ENCODE results near the gene RHNO1.
"Not testable (repeated sequence)": the region's sequence is repeated elsewhere in the genome, so short reads cannot be mapped to it uniquely, and the experiment has no call there.

Gene RHNO1

DNA sequence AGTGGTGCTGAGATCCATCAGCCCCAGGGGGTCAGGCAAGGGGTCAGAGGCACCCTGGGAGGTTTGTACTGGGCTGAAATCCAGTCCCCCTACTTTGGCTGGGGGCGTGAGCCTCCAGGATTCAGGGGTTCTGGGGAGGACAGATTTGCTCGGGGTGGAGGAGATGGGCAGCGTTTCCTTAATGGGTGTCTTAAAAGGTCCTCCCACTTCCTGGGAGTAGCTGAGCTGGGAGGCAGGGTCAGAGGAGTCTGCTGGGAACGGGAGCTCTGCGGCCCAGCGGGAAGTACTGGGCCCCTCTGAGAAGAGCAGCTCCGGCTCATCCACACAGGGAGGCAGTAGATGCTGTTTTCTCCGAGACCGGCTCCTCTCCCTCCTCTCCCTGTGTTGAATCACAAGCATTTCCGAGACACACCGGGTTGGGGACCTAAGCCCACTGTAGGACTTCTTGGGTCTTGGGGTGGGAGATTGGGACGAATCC, 18.0 kb upstream of the RHNO1 start:
- no peak for DNase-seq (ENCODE audit: low read depth)

DNA sequence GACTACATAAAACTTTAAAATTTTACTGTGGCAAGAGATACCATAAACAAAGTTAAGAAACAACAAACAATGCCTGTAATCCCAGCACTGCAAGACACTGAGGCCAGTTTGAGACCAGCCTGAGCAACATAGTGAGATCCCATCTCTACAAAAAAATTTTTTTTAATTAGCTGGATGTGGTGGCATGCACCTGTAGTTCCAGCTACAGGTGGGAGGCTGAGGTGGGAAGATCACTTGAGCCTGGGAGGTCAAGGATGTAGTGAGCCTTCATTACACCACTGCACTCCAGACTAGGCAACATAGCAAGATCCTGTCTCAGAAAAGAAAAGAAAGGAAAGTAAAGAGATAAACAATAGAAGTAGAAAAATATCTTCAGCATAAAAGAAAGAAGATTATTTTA, 16.9 kb upstream of the RHNO1 start:
- no peak for DNase-seq (ENCODE audit: low read depth)

DNA sequence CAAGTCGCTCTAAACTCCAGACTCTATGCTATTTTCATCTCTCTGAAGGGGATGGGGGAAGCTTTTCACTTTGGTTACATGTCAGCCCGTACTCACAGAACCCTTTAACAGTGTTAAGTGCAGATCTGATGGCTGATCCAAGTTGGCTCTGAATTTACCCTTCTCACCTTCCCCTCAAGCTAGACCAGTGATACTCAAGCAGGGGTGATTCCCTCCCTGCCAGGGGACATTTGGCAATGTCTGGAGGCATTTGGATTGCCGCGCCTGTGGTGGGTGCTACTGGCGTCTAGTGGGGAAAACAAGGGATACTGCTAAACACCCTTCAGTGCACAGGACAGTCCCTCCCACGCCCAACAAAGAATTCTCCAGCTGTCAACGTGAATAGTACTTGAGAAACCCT, 14.1 kb upstream of the RHNO1 start:
- no peak for DNase-seq (ENCODE audit: low read depth)

DNA sequence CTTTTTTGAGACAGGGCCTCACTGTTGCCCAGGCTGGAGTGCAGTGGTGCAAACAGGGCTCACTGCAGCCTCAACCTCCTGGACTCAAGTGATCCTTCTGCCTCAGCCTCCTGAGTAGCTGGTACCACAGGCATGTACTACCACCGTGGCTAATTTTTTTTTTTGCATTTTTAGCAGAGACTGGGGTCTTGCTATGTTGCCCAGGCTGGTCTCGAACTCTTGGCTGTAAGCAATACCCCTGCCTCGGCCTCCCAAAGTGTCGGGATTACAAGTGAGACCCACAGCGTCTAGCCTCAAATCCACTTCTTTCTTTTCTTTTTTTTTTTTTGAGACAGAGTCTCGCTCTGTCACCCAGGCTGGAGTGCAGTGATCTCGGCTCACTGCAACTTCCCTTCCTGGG, 13.6 kb upstream of the RHNO1 start:
- not testable (repeated sequence) for DNase-seq (ENCODE audit: low read depth)

- DNase-seq (ENCODE audit: low read depth), result no peak
Measured at GRCh38 chr12:2864198-2864597, 12.8 kb upstream of the RHNO1 start.

- DNase-seq (ENCODE audit: low read depth), result not testable (repeated sequence)
Measured at GRCh38 chr12:2868986-2869632, 7.9 kb upstream of the RHNO1 start.

- no peak for DNase-seq (ENCODE audit: low read depth)
Measured at GRCh38 chr12:2876431-2877046, 484 bp upstream of the RHNO1 start.

DNA sequence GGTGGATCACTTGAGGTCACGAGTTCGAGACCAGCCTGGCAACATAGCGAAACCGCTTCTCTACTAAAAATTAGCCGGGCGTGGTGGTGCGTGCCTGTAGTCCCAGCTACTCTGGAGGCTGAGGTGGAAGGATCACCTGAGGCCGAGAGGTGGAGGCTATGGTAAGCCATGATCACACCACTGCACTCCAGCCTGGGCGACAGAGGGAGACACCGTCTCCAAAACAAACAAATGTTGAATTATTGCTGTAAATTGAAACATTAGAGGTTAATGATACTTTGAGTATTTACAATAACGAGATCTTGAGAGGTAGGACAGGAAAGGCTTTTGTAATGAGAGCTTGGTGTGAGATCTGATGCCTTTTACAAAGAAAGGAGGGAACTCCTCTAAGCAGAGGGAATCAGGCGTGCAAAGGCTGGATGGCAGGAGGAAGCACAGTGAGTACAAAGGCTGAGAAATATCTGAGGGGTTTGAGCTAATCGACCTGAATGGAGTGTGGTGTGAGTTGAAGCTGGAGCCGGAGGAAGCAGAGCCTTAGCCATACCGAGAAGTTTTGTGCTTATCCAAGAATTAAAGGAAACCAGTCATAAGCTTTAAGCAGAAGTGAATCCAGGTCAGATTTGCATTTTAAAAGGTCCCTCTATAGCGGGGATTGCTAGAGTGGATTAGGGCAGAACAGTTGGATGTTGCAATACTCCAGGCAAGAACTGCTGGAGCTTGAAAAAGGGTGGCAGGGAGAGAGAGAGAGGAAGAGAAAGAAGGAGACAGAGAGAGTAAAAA, 1.1 kb downstream of the RHNO1 start:
- no peak for DNase-seq (ENCODE audit: low read depth)

- DNase-seq (ENCODE audit: low read depth), result no peak
Measured at GRCh38 chr12:2879853-2880252, 2.8 kb downstream of the RHNO1 start.

GRCh38 chr12:2884810-2885209, 7.8 kb downstream of the RHNO1 start:
- no peak for DNase-seq (ENCODE audit: low read depth)

GRCh38 chr12:2886768-2887450, 9.9 kb downstream of the RHNO1 start:
- DNase-seq (ENCODE audit: low read depth), result no peak

DNA sequence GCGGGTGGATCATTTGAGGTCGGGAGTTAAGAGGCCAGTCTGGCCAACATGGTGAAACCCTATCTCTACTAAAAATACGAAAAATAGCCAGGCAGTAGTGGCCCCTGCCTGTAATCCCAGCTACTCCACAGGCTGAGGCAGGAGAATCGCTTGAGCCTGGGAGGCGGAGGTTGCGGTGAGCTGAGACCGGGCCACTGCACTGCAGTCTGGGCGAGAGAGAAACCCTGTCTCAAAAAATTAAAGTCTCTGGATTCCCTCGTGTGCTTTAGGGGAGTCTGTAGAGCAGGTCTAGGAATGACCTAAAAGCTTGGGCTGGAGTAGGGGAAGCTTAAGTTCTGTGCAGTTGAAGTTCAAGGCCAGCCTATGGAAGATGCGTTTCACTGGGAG, 13.0 kb downstream of the RHNO1 start:
- DNase-seq (ENCODE audit: low read depth), result no peak

DNA sequence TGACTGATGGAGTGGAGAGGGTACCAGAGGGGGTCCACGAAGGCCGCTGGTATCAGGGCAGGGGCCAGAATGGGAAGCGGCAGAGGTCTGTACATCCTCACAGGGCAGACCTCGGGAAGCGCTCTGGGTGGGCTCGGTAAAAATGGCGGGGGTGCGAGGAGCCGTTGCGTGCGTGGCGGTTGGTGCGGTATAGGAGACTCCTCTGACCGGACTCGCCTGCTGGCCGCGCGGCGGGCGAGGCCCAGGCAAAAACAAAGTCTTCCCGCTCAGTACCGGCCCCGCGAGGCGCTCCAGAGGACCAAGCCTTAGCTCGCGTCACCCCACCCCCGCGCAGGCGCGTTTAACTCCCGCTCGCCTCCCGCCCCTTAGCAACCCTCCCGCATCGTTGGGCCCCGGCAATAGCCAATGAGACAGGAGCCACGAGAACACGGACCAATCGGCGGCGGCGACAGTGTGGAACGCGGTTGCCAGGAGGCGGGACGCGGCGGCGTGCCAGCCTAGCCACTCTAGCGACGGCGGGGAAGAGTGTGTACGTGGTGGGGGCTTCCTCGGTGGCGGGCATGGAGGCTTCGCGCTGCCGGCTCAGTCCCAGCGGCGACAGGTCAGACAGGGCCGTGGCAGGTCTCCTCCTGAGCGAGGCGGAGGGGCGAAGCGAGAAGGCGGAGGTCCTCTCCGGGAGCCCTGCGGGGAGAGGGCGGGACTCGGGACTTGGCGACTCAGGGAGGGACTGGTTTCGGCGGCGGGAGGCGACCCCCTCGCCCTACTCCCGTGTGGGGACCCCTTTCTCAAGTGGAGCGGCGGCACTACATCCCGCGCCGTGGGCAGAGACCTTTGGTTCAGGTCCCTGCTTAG, 13.6 kb downstream of the RHNO1 start, which contains the start of gene TULP3:
Gene TULP3 (plus strand): TSS at position 504 of the 852 bp plus-strand sequence. CDS start 57 bp downstream, at position 561.
- DNase-seq (ENCODE audit: low read depth), result peak; percentile 98

- DNase-seq (ENCODE audit: low read depth), result no peak
Measured at GRCh38 chr12:2891240-2892053, 14.4 kb downstream of the RHNO1 start.

DNA sequence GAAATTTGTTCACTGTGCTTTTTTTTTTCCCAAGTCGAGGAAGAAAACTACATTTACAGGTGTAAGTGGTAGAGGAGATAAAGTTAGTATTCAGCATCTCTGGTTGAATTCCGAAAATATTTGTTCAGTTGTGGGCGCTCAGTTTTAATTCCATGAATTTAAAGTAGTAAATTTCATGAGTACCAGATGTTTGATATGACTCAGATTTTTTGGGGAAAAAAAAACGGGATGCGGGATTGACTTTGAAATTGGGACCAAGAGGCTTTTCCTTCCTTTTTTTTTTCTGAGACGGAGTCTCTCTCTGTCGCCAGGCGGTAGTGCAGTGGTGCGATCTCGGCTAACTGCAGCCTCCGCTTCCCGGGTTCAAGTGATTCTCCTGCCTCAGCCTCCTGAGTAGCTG, 15.2 kb downstream of the RHNO1 start:
- no peak for DNase-seq (ENCODE audit: low read depth)

GRCh38 chr12:2893007-2893406, 16.0 kb downstream of the RHNO1 start:
- no peak for DNase-seq (ENCODE audit: low read depth)

GRCh38 chr12:2895051-2895451, 18.0 kb downstream of the RHNO1 start:
- DNase-seq (ENCODE audit: low read depth), result no peak

- DNase-seq (ENCODE audit: low read depth), result no peak
Measured at GRCh38 chr12:2895511-2895910, 18.5 kb downstream of the RHNO1 start.

DNA sequence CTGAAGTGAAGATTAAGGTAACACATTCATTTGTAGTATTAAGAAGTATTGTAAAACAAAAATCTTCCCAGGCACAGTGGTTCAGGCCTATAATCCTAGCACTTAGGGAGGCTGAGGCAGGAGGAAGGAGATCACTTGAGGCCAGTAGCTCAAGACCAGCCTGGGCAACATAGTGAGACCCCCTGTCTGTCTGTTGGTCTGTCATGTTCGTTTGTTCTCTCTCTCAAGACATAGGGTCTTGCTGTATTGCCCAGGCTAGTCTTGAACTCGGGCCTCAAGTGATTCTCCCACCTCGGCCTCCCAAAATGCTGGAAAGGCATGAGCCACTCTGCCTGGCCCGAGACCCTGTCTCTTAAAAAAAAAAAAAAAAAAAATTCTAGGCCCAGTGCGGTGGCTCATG, 20.4 kb downstream of the RHNO1 start:
- DNase-seq (ENCODE audit: low read depth), result no peak

DNA sequence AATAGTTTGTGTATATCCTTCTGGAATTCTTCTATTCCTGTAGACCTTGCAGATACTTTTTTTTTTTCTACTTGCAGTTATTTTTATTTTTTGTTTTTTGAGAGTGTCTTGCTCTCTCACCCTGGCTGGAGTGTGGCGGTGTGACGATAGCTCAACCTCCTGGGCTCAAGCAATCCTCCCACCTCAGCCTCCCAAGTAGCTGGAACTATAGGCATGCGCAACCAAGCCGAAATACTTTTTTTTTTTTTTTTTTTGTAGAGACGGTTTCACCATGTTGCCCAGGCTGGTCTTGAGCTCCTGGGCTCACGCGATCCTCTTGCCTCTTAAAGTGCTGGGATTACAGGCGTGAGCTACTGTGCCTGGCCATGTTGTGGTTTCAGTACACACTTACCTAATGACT, 23.6 kb downstream of the RHNO1 start:
- DNase-seq (ENCODE audit: low read depth), result no peak
